Head of caudate nucleus (tissue), 42 donors: ENCODE measurements around the gene OR10J1.

Experiments used
- DNase-seq, 42 donors: peaks; one replicate each; pipeline versions ENCODE4 v3.0.0 to v3.0.0-alpha.2; 2020 to 2021; ENCODE audit warnings: mixed read lengths in 7 of 42
- intact Hi-C: fragments of 100-400 bp; cut with DNase I; formaldehyde crosslinking; loops from one replicate; pipeline ENCODE4 v1.15.0; 2022

The OR10J1 gene

GRCh38 chr1:159474926-159475325, 35.4 kb downstream of the OR10J1 start:
- intact Hi-C loops: no loop called here
- DNase-seq: no peak

DNA sequence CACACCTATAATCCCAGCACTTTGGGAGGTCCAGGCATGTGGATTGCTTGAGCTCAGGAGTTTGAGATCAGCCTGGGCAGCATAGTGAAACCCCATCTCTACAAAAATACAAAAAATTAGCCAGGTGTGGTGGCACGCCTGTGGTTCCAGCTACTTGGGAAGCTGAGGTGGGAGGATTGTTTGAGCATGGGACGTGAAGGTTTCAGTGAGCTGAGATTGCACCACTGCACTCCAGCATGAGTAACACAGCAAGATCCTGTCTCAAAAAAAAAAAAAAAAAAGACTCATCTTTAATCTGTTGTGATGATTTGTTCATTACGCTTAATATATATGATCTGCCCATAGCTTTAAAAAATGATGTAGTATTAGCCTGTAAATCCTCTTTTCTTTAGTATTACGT, 44.0 kb downstream of the OR10J1 start:
- intact Hi-C loops: no loop called here
- no peak for DNase-seq
